GM11168 (cell line): ENCODE data around the gene YRDC.
"Not testable (repeated sequence)": the region's sequence is repeated elsewhere in the genome, so short reads cannot be mapped to it uniquely, and the experiment has no call there.

Experiments
- in situ Hi-C: fragments of 300-500 bp; cut with MboI; formaldehyde crosslinking; loops from one replicate; pipeline ENCODE4 v1.12.0; 2022; ENCODE audit warnings: low sequenced_read_pairs; ENCODE audit not compliant: unreplicated experiment

YRDC gene

DNA sequence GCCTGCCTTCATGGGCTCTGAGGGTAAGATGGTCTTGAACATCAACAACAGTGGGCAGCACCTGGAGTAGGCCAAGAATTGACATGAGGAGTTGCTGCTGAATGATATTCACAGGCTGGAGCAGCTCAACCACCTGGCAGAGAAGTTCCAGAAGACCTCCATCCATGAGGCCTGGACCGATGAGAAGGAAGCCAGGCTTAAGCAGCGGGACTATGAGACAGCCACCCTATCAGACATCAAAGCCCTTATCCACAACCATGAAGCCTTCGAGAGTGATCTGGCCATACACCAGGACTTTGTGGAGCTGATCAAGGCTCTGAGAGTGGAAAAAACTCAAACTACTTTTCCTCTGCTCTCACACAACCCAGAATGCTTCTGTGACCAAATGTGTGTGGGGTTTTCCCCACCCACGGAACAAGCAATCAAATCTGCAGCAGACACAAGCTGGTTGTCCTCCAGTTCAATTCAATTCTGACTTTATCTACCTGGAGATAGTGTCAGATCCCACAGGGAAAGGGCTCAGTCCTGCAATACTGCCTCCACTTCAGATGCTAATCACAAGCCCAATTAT, 31.0 kb downstream of the YRDC start:
- in situ Hi-C loops, result no loop called here

DNA sequence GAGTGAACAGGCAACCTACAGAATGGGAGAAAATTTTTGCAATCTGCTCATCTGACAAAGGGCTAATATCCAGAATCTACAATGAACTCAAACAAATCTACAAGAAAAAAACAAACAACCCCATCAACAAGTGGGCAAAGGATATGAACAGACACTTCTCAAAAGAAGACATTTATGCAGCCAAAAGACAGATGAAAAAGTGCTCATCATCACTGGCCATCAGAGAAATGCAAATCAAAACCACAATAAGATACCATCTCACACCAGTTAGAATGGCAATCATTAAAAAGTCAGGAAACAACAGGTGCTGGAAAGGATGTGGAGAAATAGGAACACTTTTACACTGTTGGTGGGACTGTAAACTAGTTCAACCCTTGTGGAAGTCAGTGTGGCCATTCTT, 36.6 kb downstream of the YRDC start:
- in situ Hi-C loops, result not testable (repeated sequence)

DNA sequence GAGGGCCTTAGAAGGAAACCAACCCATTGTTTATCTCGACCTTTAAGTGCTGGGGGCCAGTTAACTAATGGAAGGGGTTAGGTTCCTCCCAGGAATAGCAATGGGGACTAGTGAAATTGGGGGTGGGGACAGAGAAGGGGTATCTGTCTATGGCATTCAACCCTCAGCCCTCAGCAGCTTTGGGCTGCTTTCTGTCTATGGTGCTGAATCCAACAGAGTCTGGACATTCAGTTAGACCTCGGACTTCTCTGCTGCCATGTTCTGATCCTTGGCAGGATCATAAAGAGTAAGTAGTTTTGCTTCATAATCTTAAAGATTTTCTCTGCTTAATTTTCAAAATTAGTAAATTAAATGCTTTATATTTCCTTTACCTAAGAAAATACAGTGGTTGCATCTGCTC, 40.5 kb downstream of the YRDC start:
- in situ Hi-C loops, result no loop called here

DNA sequence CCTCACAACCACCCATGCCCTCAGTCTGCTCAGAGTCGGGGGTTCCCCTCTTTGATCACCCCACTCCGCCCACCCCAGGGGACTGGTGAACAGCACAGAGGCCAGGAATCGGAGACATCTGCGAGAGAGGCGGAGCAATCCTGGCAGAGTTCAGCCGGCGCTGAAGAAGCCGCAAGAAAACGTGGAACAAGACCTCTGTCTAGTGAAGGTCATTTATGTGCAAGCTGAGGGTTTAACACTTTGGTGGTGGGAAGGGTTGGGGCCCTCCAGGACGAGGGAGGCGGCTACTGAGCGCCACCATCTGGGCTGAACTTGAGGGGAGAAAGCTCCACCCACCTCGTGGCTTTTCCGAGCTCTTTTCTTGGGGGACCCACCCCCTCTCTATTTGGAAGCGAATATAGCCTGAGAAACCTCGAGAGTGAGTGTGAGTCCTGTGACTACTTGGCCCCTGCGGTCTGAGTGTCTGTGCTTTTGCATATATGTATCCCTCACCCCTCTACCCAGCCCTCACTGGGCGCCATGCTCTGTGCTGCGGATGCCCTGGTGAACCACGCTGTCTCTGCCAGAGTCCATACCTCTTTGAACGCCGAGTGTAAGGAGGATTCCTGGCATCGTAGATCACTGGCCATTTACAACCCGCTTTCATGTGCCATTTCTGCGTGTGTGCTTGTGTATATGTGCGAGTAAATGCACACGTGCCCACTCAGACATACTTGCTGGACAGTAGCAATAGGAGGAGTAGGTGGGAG, 41.9 kb downstream of the YRDC start:
- in situ Hi-C loops, result no loop called here

DNA sequence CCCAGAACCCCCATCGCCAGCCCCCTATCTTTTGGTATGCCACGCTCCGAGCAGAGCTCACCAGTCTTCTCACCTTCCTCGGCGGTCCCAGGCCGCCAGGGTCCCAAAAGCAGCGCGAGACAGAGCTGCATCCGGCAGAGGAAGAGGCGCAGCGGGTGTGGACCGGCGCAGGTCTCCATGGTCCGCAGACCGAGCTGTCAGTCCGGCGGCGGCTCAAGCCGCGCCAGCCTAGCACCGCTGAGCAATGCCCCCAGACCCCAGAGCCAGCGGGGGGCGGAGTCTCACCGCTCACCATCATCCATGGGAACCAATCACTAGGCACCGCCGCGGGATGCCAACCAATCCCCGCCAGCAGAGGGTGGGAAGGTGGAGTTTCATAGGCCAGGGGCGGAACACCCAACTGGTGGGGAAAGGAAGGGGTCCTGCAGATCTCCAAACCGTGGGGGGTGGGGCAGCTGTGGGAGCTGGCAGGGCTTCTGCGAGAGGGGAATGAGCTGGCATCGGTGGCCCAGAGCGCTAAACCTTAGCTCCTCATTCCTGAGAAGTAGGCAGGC, 43.0 kb downstream of the YRDC start, which contains the start of gene EPHA10:
TSS of gene EPHA10 (minus strand) at position 233 of the 554 bp plus-strand sequence. CDS start at position 179, 54 bp downstream.
- in situ Hi-C loops, result no loop called here

DNA sequence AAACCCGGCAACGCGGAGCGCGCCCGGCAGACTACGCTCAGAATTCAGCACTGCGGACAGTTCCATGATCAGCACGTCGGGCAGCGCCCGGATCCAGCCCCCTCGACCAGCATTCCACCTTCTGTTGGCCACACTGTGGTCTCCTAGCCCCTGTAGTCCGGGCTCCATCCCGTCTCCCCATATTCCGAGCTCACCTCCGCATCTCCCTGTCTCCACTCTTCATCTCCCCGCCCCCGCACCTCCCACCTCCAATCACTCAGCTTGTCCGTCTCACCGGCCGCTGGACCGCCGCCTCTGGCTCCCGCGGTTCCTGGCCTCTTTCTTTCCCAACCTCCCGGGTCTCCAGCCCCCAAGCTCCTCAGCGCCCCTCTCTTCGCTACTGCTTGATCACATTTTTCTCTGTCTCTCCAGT, 43.6 kb downstream of the YRDC start:
- in situ Hi-C loops, result no loop called here

DNA sequence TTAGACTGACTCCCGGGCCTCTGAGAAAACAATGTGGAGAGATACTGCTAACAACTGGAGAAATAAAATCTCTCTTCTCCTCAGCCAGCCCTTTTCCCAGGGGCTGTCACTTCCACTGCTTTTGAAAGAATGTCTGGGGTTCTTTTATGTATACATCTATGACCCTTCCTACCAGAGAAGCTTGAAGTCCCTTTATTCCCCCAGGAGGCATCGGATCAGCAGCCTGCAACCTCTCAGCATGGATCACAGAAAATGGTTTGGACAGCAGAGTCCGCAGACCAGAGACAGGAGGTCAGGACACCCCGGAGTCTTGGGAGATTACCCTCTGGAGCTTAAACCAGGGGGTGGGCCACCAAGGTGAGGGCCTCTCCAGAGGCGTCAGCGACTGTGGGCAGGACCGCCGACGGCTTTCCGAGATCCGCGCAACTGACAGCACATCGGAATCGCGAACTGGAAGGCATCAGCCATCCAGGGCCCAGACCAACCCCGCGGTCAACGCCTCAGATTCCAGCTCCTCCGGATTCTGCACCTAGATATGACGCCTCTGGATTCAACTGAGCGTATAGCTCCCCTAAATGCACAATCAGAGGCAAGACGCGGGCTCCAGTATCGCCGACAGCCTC, 44.1 kb downstream of the YRDC start:
- in situ Hi-C loops, result no loop called here

DNA sequence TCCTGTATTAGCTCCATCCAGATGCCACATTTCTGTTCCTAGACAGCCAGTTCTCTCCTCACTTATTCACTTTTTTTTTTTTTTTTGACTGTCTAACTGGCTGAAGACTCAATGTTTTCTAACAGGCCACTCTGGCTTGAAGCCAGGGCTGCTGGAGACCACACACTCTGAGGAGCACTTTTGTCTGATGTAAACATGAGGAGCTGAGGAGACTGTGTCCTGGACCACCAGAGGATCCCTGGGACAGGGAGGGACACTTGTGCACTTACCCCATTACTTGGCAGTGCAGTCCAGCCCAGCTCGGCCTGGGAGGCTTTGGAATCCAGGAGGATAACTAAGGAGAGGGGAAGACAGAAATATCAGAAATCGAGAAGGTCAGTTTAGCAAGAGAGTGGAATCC, 45.5 kb downstream of the YRDC start:
- in situ Hi-C loops, result no loop called here

DNA sequence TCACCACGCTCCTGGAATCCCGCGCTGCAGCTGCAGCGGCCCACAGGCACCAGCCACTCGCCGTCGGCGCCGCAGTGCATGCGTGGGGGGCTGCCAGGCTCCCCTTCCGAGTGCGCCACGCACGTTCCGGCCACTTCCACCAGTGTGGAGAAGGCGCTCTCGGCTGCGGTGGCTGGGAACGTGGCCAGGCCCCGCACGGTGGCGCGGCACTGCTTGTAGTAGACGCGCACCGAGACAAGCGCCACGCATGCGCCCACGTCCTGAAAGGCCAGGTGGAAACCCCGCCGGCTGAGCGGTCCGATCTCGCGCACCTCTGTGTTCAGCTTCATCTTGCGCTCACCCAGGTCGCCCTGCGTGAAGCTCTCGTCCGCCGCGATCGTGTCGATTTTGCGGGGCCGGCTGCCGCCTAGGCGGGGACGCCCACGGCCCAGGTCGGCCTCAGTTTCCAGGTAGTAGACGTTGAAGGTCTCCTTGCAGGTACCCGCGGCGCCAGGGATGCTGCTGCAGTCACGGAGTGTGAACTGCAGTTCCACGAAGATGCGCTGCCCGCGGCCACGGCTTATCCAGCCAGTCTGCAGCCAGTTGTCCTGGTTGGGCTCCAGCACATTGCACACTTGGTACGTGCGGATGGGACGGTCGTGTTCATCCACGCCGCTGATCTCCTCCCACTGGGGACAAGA, 46.5 kb downstream of the YRDC start:
- in situ Hi-C loops, result no loop called here

DNA sequence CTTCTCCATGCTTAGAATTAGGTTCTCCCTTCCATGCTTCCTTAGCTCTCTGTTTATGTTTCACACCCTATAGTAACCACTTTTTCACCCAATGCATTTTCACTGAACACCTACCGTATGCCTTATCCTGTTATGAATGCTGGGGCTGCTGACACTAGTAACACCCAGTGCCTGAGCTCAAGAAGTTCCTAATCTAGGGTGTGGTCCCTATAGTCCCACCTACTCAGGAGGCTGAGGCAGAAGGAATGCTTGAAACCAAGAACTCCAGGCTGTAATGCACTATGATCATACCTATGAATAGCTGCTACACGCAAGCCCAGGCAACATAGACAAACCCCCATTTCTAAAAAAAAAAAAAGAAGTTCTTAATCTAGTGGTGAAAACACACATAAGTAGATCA, 48.6 kb downstream of the YRDC start:
- in situ Hi-C loops, result no loop called here

DNA sequence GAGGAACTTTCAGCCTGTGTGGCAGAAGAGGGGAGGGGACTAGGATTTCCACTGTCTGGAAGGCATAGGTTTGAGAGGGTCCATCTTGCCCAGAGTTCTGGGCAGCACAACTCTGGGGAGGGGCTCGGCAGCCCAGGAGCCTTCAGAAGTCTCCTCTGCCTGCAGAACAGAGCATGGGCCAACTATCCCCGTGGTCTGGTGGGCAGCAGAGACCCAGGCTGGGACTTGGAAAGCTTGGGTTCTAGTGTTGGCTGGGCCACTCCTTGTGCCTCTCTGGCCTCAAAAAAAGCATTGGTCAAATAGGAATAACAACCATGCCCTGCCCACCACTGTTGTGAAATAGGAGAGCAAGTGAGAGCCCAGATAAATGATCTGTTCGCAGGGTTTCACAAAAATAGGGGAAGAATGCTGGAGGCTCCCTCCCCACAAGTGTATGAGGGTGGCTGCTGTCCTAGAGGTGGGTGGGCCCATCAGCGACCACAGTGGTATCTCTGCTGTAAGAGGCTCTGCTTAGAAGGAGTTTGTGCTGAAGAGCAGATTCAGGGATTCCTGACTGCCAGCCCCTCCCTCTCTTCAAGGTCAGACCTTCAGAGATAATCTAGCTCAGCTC, 52.0 kb downstream of the YRDC start:
- in situ Hi-C loops, result no loop called here

DNA sequence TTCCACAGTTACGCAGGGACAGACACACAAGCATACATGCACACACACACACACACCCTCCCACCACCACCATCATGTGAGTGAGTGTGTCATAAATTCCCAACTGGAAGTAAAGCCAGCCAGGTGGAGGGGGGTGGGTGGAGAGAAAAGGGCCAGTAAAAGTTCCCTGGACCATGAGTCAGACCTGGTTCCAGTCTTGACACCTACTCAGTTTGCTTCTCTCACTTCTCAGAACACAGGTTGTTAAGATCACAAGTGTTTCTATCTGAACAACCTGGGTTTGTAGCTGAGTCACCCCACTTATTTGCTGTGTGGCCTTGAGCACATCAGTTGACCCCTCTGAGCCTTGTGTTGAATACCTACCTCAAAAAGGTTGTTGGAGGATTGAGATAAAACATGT, 52.7 kb downstream of the YRDC start:
- in situ Hi-C loops, result no loop called here

DNA sequence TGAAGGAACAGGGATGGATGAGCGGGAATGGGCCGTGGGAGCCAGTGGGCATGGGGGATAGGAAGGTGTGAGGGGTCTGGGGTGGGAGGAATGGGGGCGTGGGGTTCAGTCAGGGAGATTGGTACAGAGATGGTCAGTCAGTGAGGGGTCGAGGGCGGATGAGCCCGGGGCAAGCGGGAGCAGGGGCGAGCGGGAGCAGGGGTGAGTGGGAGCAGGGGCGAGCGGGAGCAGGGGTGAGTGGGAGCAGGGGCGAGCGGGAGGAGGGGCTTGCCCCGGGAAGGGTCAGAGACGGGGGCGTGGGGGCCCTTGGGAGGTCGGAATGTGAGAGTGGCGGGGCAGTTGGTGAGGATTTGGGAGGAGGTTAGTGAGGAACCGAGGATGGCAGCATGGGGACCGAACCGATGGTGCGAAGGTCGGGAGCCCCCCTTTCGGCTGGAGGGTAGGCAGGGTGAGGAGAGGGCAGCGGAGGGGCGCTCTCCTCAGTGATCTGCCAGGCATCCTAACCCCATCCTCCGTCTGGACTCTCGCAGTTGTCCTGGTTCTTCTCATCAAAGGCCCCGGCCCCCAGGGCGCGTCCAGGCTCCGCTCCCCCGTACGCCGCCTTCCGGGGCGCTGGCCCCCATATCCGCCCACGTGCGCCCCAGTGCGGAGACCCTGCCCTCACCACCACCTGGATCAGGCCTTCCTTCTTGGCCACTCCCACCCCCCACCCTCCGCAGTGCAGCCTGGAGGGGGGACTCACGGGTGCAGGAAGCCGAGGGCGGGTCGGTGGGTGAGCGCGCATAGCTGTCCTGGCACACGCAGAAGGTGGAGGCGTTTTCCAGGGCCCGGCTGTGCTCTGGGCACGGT, 54.3 kb downstream of the YRDC start:
- in situ Hi-C loops, result no loop called here
